GM20000 (cell line): ENCODE results near the gene LRMDA.

Source experiments
- DNase-seq: peaks from one replicate; pipeline ENCODE4 v3.0.0; 2012; ENCODE audit warnings: low spot score
- CTCF ChIP-seq: IDR thresholded peaks from 2 replicates; pipeline ENCODE4 v1.5.1; 2012; ENCODE audit warnings: mild to moderate bottlenecking, control low read depth; ENCODE audit errors: extremely low read depth, missing control alignments

LRMDA gene

GRCh38 chr10:76115471-76116155 lies 684.2 kb downstream of the LRMDA start:
- no peak for TF ChIP-seq CTCF
- DNase-seq = no peak

GRCh38 chr10:76116523-76116922 lies 685.1 kb downstream of the LRMDA start:
- DNase-seq = no peak
- no peak for TF ChIP-seq CTCF

- TF ChIP-seq CTCF = no peak
- no peak for DNase-seq
Observed at GRCh38 chr10:76117949-76118348, 686.5 kb downstream of the LRMDA start.

GRCh38 chr10:76119036-76119435 lies 687.6 kb downstream of the LRMDA start:
- no peak for TF ChIP-seq CTCF
- no peak for DNase-seq

GRCh38 chr10:76119515-76119914 lies 688.1 kb downstream of the LRMDA start:
- no peak for DNase-seq
- no peak for TF ChIP-seq CTCF

- DNase-seq = no peak
- TF ChIP-seq CTCF = no peak
Observed at GRCh38 chr10:76122056-76122455, 690.6 kb downstream of the LRMDA start.

GRCh38 chr10:76124280-76124679 lies 692.9 kb downstream of the LRMDA start:
- no peak for TF ChIP-seq CTCF
- DNase-seq = no peak
